Neural progenitor cell (in vitro differentiated cells): ENCODE results near the gene ZNF135.

Experiments used
- CTCF ChIP-seq: fragments of 200-600 bp; sonication (generic); IDR thresholded peaks from 2 replicates; pipeline ENCODE4 v1.5.1; 2017; ENCODE audit warnings: antibody characterized with exemption, mild to moderate bottlenecking
- EZH2 ChIP-seq: fragments of 200-600 bp; sonication (generic); IDR thresholded peaks from 2 replicates; pipeline ENCODE4 v1.6.1; 2017; ENCODE audit warnings: antibody characterized with exemption, mild to moderate bottlenecking, moderate library complexity
- EZH2phosphoT487 ChIP-seq: fragments of 200-600 bp; sonication (generic); IDR thresholded peaks from 2 replicates; pipeline ENCODE4 v1.6.1; 2017; ENCODE audit warnings: antibody characterized with exemption

DNA sequence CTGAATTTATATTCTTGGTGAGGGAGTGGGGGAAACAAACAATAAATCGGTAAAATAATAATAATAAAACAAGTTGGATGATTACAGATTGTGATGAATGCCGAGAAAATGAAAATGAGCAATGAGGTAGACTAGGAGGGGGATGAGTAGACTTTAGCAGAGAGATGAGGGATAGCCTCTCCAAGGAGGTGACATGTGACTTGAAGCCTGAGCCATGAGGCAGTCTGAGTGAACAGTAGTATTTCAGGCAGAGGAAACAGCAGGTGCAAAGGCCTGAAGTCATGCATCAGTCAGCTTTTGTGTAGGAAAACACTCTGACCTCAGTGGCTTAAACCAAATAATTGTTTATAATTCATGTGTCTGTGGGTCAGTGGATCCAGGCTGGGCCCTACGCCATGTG is 4.6 kb downstream of the ZNF135 start:
- TF ChIP-seq CTCF (no peak), EZH2 (no peak), EZH2phosphoT487 (no peak)
